ENCODE measurements around the gene NCF2. TPM values are rescaled to one million over a fixed set of nuclear protein-coding genes. Genes with fewer than 3 reads are reported as not detected.

NCF2 gene
- total and polyA plus RNA-seq, 8 donors: 4.7 to 139 (median 6.8) TPM

- Histone ChIP-seq H3K27me3 (no peaks in the 10 kb centered on the region), H3K27ac (peak overlapping the region in 1 of 2 donors; percentile 93), H3K36me3 (no peaks in the 10 kb centered on the region), H3K4me3 (no peak overlapping the region), H3K4me1 (peaks cover 2 to 40% of the 10 kb centered on the region in 2 donors), H3K9me3 (no peaks in the 10 kb centered on the region)
- peak in 1 of 4 donors; percentile 54 for DNase-seq
- no peak for TF ChIP-seq CTCF (IDR thresholded peaks at IDR 0.05)
- ATAC-seq: peak; percentile 28
- intact Hi-C loops (cut with DNase I): no loop called here
Measured at GRCh38 chr1:183593356-183593755, 3.1 kb upstream of the NCF2 start.

- DNase-seq (no peak), ATAC-seq (no peak)
- Histone ChIP-seq H3K4me1 (peaks cover 0 to 39% of the 10 kb centered on the region in 2 donors), H3K9me3 (no peaks in the 10 kb centered on the region), H3K36me3 (no peaks in the 10 kb centered on the region), H3K27me3 (no peaks in the 10 kb centered on the region), H3K27ac (peak overlapping the region in 1 of 2 donors; percentile 93), H3K4me3 (no peak overlapping the region)
- no peak for TF ChIP-seq CTCF (IDR thresholded peaks at IDR 0.05)
- intact Hi-C loops (cut with DNase I): no loop called here
Measured at GRCh38 chr1:183592733-183593132, 2.5 kb upstream of the NCF2 start.

- Histone ChIP-seq H3K4me3 (peak overlapping the region; percentile 5 to 50), H3K36me3 (peaks cover 0 to 23% of the 10 kb centered on the region in 2 donors), H3K4me1 (peaks cover 0 to 63% of the 10 kb centered on the region in 2 donors), H3K9me3 (no peaks in the 10 kb centered on the region), H3K27me3 (no peaks in the 10 kb centered on the region), H3K27ac (peak overlapping the region; percentile 76 to 93)
- no peak for ATAC-seq
- intact Hi-C loops (cut with DNase I): no loop called here
- TF ChIP-seq CTCF (IDR thresholded peaks at IDR 0.05): no peak
- DNase-seq: no peak
Measured at GRCh38 chr1:183589874-183590243, 400 bp downstream of the NCF2 start.

GRCh38 chr1:183589384-183589783, 875 bp downstream of the NCF2 start:
- intact Hi-C loops (cut with DNase I): no loop called here
- Histone ChIP-seq H3K27ac (peak overlapping the region; percentile 76 to 93), H3K36me3 (peaks cover 0 to 28% of the 10 kb centered on the region in 2 donors), H3K27me3 (no peaks in the 10 kb centered on the region), H3K4me1 (peaks cover 0 to 68% of the 10 kb centered on the region in 2 donors), H3K4me3 (peak overlapping the region; percentile 5 to 50), H3K9me3 (no peaks in the 10 kb centered on the region)
- TF ChIP-seq CTCF (IDR thresholded peaks at IDR 0.05): no peak
- ATAC-seq: no peak
- DNase-seq: no peak

GRCh38 chr1:183588827-183589226, 1.4 kb downstream of the NCF2 start:
- ATAC-seq: peak; percentile 64
- H3K36me3 ChIP-seq: peaks cover 0 to 33% of the 10 kb centered on the region in 2 donors
- H3K4me3 ChIP-seq: peak overlapping the region; percentile 5 to 50

More at GRCh38 chr1:183588827-183589226, 1.4 kb downstream of the NCF2 start:
- DNase-seq: no peak
- no peaks in the 10 kb centered on the region for H3K27me3 ChIP-seq
- no peaks in the 10 kb centered on the region for H3K9me3 ChIP-seq
- intact Hi-C loops (cut with DNase I): no loop called here
- no peak for TF ChIP-seq CTCF (IDR thresholded peaks at IDR 0.05)
- H3K27ac ChIP-seq: peak overlapping the region; percentile 76 to 93
- H3K4me1 ChIP-seq: peaks cover 0 to 68% of the 10 kb centered on the region in 2 donors

Measured in left lung (tissue), 10 donors.